Measurements from ENCODE around the gene PTPN6. TPM values are rescaled to one million over a fixed set of nuclear protein-coding genes. Genes with fewer than 3 reads are reported as not detected.
"Not testable (repeated sequence)": the region's sequence is repeated elsewhere in the genome, so short reads cannot be mapped to it uniquely, and the experiment has no call there.

PTPN6 gene
- total RNA-seq, 1 donor from 2014 or later = 70.2 TPM

GRCh38 chr12:6905414-6906040 lies 45.6 kb upstream of the PTPN6 start:
- no peak for DNase-seq (ENCODE audit: low spot score, unreplicated experiment)
- TF ChIP-seq CTCF (IDR thresholded peaks at IDR 0.05; ENCODE audit: unreplicated experiment) = no peak
- H3K27me3 Mint-ChIP-seq = no peaks in the 10 kb centered on the region
- no peaks in the 10 kb centered on the region for H3K9me3 Mint-ChIP-seq (ENCODE audit: low read depth)
- H3K4me3 Mint-ChIP-seq (ENCODE audit: low read depth) = no peak overlapping the region
- H3K4me1 Mint-ChIP-seq (ENCODE audit: low read depth) = peaks cover 9% of the 10 kb centered on the region
- H3K27ac Mint-ChIP-seq = no peak overlapping the region
- H3K36me3 Mint-ChIP-seq (ENCODE audit: insufficient read depth) = no peaks in the 10 kb centered on the region

- H3K9me3 Mint-ChIP-seq (ENCODE audit: low read depth); H3K36me3 Mint-ChIP-seq (ENCODE audit: insufficient read depth); H3K27ac Mint-ChIP-seq; DNase-seq (ENCODE audit: low spot score, unreplicated experiment); H3K4me1 Mint-ChIP-seq (ENCODE audit: low read depth); H3K4me3 Mint-ChIP-seq (ENCODE audit: low read depth): not testable (repeated sequence)
- peaks cover 14% of the 10 kb centered on the region for H3K27me3 Mint-ChIP-seq
Measured at GRCh38 chr12:6908141-6908540, 43.0 kb upstream of the PTPN6 start.

- Mint-ChIP-seq H3K27me3 (peaks cover 22% of the 10 kb centered on the region), H3K9me3 (ENCODE audit: low read depth) (no peaks in the 10 kb centered on the region), H3K36me3 (ENCODE audit: insufficient read depth) (no peaks in the 10 kb centered on the region), H3K4me3 (ENCODE audit: low read depth) (no peak overlapping the region), H3K27ac (no peak overlapping the region), H3K4me1 (ENCODE audit: low read depth) (peaks cover 9% of the 10 kb centered on the region)
- TF ChIP-seq CTCF (IDR thresholded peaks at IDR 0.05; ENCODE audit: unreplicated experiment) = no peak
- DNase-seq (ENCODE audit: low spot score, unreplicated experiment) = no peak
Measured at GRCh38 chr12:6909421-6910145, 41.6 kb upstream of the PTPN6 start.

GRCh38 chr12:6912164-6912935 lies 38.8 kb upstream of the PTPN6 start:
- peaks cover 29% of the 10 kb centered on the region for H3K27me3 Mint-ChIP-seq
- no peak for DNase-seq (ENCODE audit: low spot score, unreplicated experiment)
- H3K9me3 Mint-ChIP-seq (ENCODE audit: low read depth) = no peaks in the 10 kb centered on the region
- H3K4me3 Mint-ChIP-seq (ENCODE audit: low read depth) = peak overlapping the region; percentile 86
- no peak overlapping the region for H3K27ac Mint-ChIP-seq
- H3K4me1 Mint-ChIP-seq (ENCODE audit: low read depth) = peaks cover 22% of the 10 kb centered on the region
- TF ChIP-seq CTCF (IDR thresholded peaks at IDR 0.05; ENCODE audit: unreplicated experiment) = no peak
- H3K36me3 Mint-ChIP-seq (ENCODE audit: insufficient read depth) = peaks cover 1% of the 10 kb centered on the region

GRCh38 chr12:6914246-6914946 lies 36.8 kb upstream of the PTPN6 start, which contains the start of gene ENO2:
TSS of gene ENO2 (plus strand) at chr12:6914580. CDS start at chr12:6915833, 1,253 bp downstream.
- Mint-ChIP-seq H3K27ac (peak within 1 kb of the TSS; percentile 85), H3K9me3 (ENCODE audit: low read depth) (no peaks in the 10 kb centered on the region), H3K4me1 (ENCODE audit: low read depth) (peaks cover 22% of the 10 kb centered on the region), H3K27me3 (peaks cover 29% of the 10 kb centered on the region), H3K4me3 (ENCODE audit: low read depth) (peak within 1 kb of the TSS; percentile 86), H3K36me3 (ENCODE audit: insufficient read depth) (peaks cover 5% of the 10 kb centered on the region)
- DNase-seq (ENCODE audit: low spot score, unreplicated experiment) = peak; percentile 56
- no peak for TF ChIP-seq CTCF (IDR thresholded peaks at IDR 0.05; ENCODE audit: unreplicated experiment)
